Pulmonary artery endothelial cell (primary cell): Measurements from ENCODE around the gene LGALS1. TPM values are rescaled to one million over a fixed set of nuclear protein-coding genes. Genes with fewer than 3 reads are reported as not detected.
"Not testable (repeated sequence)": the region's sequence is repeated elsewhere in the genome, so short reads cannot be mapped to it uniquely, and the experiment has no call there.

Source experiments
- DNase-seq: peaks from one replicate; pipeline ENCODE4 v3.0.0-alpha.2; 2011; ENCODE audit warnings: low read depth, low spot score
- total RNA-seq: library from RNA; depleted of rRNA; stranded (reverse); fragments of >200 nt; gene quantifications from 2 replicates; pipeline ENCODE4 v1.2.3, GENCODE V29; 2014

Gene LGALS1
- total RNA-seq, 1 donor from 2014 or later, result 7,629 TPM

GRCh38 chr22:37639070-37639760 lies 36.2 kb upstream of the LGALS1 start, which contains the start of gene SH3BP1:
TSS of gene SH3BP1 (plus strand) at chr22:37639669. CDS start at chr22:37639788, 119 bp downstream.
- no peak for DNase-seq

DNA sequence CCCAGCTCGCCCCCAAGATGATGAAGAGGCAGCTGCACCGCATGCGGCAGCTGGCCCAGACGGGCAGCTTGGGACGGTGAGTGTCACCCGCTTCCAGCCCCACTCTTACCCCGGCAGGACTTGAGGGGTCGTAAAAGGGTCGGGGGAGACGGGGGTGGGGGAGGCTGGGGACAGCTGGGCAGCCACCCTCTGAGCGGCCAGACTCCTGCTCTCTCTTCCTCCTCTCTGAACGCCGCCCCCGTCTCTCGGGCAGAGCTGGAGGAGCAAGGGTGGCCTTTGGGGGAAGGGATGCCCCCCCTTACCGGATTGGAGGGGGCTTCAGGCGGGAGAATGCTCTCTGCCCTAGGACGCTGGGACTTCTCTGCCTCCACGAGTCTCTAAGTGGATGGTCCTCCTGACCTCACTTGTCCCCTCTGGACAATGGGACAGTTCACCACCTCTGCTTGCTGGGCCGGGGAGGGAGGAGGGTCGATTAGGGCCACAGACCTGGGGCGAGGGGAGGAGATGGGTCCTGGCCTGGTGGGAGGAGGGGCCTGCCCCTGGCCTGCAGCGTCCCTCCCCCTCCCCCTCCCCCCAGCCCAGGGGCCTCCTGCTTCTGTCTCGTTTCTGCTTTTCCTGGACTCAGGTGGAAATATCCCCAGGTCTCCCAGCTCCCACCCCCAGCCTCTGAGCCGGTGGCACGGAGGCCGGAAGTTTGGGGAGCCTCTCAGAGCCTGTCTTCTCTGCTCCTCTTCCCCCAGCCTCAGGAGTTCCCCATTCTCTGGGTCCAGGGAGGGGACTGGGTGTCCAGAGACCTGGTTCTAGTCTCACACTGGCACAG lies 35.5 kb upstream of the LGALS1 start:
- no peak for DNase-seq

DNA sequence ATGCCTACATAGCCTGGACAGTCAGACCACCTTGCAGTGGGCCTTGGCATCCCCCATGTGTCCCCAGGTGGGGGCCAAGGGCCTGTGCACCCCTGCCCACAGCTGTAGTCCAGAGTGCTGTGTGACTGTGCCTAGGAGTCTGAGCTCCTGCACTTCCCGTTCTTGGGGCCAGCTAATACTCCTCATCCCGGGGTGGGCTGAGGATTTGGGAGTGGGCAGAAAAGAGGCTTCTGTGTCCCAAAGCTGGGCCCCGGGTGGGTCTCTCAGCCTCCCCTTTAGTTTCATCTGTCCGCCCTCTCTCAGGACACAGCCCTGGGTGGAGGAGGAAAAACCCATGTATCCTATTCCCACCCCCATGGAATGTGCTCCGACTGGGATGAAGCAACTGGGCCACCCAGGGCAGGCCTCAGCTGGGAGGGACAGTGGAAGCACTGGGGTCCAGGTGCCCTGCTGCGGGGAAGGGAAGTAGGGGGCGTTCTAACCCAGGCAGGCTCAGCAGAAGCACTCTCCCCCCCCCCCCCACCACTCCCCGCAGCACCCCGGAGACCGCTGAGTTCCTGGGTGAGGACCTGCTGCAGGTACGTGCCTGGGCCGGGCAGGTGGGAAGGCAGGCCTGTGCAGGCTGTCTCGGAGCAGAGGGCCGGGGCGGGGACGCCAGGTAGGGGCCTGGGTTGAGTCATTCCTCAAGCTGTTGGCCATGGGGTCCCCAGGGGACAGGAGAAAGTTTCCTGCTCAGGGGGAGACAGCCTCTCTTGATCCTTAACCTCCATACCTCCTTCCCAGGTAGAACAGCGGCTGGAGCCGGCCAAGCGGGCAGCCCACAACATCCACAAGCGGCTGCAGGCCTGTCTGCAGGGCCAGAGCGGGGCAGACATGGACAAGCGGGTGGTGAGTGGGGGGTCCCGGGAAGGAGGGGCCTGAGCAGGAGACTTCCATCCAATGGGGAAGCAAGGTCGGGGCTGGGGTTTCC lies 34.6 kb upstream of the LGALS1 start:
- no peak for DNase-seq

GRCh38 chr22:37641561-37641949 lies 33.9 kb upstream of the LGALS1 start:
- DNase-seq, result no peak

GRCh38 chr22:37643225-37643847 lies 32.1 kb upstream of the LGALS1 start:
- DNase-seq, result no peak

DNA sequence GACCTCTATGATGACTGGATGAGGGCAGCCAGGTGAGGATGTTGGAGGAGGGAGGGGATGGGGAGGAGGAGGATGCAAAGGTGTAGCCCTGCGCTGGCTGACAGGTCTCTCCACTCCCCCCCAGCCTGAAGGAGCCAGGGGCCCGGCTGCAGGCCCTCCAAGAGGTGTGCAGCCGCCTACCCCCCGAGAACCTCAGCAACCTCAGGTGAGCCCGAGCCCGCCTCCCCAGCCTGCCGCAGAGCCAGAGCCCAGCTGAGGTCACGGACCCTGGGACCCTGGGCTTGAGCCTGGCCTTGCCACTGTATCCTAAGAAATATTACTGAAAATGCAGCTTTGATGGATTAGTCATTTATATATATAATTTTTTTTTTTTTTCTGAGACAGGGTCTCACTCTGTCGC lies 28.1 kb upstream of the LGALS1 start:
- no peak for DNase-seq

DNA sequence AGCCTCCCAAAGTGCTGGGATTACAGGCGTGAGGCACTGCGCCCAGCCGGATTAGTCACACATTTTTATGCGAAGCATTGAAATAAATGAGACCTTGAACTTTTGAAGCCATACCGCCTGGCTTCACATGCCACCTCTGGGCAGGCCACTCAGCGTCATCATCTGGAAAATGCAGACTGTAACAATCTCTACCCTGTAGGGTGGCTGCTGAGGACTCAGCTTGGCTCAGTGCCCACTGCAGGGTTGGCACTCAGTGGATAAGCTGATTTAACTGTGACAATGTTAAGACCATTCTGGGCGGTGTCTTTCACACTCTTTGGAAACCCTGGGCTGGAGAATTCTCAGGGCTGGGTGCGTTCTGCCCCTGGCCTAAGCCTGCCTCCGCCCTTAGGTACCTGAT lies 27.5 kb upstream of the LGALS1 start:
- no peak for DNase-seq

- no peak for DNase-seq
Measured at GRCh38 chr22:37650463-37651136, 24.8 kb upstream of the LGALS1 start.

GRCh38 chr22:37654563-37655251 lies 20.7 kb upstream of the LGALS1 start:
- DNase-seq, result no peak

- DNase-seq, result no peak
Measured at GRCh38 chr22:37655252-37655563, 20.2 kb upstream of the LGALS1 start.

DNA sequence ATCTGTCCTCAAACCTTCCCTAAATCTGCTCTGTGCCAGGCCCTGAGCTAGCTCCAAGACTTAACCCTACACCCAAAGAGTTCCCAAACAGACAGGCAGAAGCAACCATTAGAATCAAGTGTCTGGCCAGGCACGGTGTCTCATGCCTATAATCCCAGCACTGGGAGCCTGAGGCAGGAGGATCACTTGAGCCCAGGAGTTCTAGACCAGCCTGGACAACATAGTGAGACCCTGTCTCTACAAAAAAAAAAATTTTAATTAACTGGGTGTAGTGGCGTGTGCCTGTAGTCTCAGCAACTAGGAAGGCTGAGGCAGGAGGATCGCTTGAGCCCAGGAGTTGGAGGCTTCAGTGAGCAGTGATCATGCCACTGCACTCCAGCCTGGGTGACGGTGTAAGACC lies 18.9 kb upstream of the LGALS1 start:
- DNase-seq, result not testable (repeated sequence)

- no peak for DNase-seq
Measured at GRCh38 chr22:37657590-37658132, 17.8 kb upstream of the LGALS1 start.

GRCh38 chr22:37658133-37659065 lies 17.0 kb upstream of the LGALS1 start, which contains the start of gene PDXP:
TSS of gene PDXP (plus strand) at chr22:37658723. CDS start at chr22:37658783, 60 bp downstream.
- peak; percentile 100 for DNase-seq

DNA sequence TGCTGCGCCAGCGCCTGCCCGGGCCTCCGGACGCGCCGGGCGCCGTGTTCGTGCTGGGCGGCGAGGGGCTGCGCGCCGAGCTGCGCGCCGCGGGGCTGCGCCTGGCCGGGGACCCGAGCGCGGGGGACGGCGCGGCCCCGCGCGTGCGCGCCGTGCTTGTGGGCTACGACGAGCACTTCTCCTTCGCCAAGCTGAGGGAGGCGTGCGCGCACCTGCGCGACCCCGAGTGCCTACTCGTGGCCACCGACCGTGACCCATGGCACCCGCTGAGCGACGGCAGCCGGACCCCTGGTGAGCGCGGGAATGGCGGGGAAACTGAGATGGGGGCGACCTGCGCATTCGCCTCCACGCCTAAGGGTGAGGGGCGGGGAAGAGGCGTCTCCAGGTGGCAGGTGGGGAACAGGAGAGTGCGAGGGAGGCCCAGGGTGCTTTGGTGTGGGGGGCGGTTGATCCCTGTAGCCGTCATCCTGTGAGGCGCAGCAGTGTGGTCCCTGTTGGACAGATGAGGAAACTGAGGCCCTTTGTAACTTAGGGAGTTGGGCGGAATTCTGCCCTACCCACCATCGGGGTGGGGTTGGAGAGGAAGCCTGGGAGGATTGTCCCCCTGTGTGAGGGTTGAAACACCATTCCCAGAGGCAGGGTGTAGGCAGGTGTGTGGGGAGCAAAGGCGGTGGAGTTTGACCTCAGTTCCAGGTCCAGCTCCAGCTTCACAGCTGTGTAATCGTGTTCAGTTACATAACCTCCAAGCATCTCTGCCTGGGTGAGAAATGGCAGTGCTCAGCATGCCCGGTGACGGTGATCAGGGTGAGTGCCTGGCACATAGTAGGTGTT lies 16.2 kb upstream of the LGALS1 start:
- DNase-seq, result no peak

- no peak for DNase-seq
Measured at GRCh38 chr22:37659897-37660708, 15.3 kb upstream of the LGALS1 start.

- no peak for DNase-seq
Measured at GRCh38 chr22:37660709-37661045, 14.8 kb upstream of the LGALS1 start.
